Activated CD4-positive, CD25-positive, alpha-beta regulatory T cell treated with anti-CD3 and anti-CD28 coated beads, Interleukin-2, amount 50 U/mL, for 24 hours (primary cell): ENCODE data around the gene PRTFDC1.
"Not testable (repeated sequence)": the region's sequence is repeated elsewhere in the genome, so short reads cannot be mapped to it uniquely, and the experiment has no call there.

ENCODE experiments used
- ATAC-seq, 2 donors: fragments of 150-1000 bp; cut with Tn5 transposase; one replicate each; pipeline ENCODE4 v1.10.0; 2021; ENCODE audit warnings: mild to moderate bottlenecking in 1 of 2, moderate library complexity in 1 of 2

Gene PRTFDC1

DNA sequence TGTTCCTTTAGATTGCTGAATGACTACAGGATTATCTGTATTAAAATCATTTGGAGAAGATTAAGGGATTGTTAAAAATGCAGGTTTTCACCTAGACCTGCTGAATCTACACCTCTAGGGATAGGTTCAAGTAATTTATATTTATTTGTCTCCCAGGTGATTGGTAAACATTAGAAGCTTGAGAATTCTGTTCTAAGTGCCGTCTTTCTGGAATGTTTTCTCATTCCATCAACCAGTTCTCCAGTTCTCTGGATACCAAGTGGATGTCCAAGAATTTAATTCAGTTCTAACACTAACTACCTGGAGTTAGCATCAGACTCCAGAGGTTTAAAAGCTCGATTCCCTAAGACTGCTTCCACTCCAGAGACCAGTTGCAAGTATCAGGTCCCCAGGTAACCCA is 110.9 kb downstream of the PRTFDC1 start:
- ATAC-seq, result no peak

DNA sequence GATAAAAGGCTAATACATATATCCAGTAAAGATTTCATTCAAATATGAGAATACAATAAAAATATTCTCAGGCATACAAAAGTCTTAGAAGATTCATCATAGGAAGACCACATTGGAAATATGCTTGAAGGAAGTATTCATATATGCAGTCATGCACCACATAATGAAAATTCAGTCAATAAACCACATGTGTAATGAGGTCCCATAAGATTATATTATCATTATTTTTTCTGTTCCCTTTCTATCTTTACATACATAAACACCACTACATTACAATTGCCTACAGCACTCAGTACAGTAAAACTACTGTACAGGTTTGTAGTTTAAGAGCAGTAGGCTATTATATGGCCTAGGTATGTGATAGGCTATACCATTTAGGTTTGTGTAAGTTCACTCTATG is 111.6 kb downstream of the PRTFDC1 start:
- ATAC-seq, result no peak

DNA sequence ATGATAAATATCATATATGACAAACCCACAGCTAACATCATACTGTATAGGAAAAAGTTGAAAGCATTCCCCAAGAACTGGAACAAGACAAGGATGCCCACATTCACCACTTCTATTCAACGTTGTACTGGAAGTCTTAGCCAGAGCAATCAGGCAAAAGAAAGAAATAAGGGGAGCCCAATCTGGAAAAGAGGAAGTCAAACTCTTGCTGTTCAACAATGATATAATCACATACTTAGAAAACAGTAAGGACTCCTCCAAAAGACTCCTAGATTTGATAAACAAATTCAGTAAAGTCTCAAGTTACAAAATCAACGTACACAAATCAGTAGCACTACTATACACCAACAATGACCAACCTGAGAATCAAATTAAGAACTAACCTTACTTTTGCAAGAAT is 114.6 kb downstream of the PRTFDC1 start:
- ATAC-seq, result not testable (repeated sequence)

- ATAC-seq, result no peak
Observed at GRCh38 chr10:24834869-24835268, 117.5 kb downstream of the PRTFDC1 start.

- ATAC-seq, result peak; percentile 39 to 46
Observed at GRCh38 chr10:24826009-24826408, 126.4 kb downstream of the PRTFDC1 start.

GRCh38 chr10:24825551-24825950 is 126.9 kb downstream of the PRTFDC1 start:
- ATAC-seq, result peak in 1 of 2 donors; percentile 19

- ATAC-seq, result no peak
Observed at GRCh38 chr10:24824536-24824935, 127.9 kb downstream of the PRTFDC1 start.

DNA sequence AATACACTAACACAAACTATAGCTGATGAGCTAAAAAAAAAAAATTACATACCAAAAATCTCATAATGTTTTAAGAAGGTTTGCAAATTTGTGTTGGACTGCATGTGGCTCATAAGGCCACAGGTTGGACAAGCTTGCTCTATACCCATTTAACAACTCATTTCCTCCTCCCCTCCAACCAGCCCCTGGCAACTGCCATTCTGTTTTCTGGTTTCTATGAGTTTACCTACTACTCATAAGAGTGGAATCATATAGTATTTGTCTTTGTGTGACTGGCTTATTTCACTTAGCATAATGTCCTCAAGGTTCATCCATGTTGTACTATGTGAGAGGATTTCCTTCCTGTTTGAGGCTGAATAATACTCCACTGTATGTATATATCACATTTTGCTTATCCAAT is 128.3 kb downstream of the PRTFDC1 start:
- ATAC-seq, result peak in 1 of 2 donors; percentile 15

- peak; percentile 27 to 36 for ATAC-seq
Observed at GRCh38 chr10:24822590-24822989, 129.8 kb downstream of the PRTFDC1 start.

DNA sequence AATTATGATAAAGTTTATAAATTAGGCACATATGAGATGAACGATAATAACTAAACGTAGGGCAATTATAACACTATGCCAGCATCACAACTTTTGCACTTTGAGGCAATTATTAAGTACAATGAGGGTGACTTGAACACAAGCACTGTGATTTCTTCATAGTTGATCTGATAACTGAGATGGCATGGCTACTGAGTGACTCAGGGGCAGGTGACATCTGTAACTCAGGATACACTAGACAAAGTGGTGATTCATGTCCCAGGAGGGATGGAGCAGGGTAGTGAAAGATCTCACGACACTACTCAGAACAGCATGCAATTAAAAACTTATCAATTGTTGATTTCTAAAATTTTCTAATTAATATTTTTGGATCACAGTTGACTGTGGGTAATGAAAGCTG is 130.4 kb downstream of the PRTFDC1 start:
- peak; percentile 58 to 72 for ATAC-seq

DNA sequence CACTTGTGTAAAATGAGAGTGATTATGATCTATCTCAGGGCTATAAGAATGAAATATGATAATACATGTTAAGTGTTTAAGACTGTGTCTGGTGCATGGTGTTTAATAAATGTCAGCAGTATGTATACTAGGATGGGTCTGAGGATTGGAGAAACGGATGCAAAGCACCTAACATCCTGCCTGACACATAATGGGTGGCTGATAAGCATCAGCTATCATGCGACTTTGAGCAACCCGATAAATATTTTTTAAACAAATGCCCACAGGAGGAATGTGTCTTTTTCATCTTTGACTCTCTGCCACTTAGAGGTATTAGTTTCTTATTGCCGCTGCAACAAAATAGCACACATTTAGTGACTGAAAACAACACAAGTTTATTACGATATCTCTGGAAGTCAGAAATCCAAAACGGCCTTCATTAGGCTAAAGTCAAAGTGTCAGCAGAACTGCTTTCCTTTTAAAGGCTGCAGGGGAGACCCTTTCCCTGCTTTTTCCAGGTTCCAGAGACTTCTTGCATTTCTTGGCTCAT is 135.5 kb downstream of the PRTFDC1 start:
- no peak for ATAC-seq

- ATAC-seq, result no peak
Observed at GRCh38 chr10:24814568-24815313, 137.7 kb downstream of the PRTFDC1 start.

DNA sequence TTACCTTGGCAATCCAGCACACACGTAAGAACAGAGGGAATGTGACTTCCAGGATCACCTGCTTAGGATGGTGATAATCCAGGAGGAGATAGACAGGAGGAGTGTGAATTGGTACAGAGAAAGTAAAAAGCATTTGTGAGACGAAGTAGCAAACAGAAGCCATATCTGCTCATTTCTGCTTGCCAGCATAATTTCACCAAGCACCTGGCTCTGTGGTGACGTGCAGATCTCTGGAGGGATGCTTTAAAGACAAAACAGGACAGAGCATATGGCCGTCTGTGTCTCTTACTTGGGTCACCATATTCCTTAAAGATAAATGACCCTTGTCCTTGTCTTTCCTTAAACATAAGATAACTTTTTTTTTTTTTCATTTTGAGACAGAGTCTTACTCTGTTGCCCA is 138.6 kb downstream of the PRTFDC1 start:
- no peak for ATAC-seq

DNA sequence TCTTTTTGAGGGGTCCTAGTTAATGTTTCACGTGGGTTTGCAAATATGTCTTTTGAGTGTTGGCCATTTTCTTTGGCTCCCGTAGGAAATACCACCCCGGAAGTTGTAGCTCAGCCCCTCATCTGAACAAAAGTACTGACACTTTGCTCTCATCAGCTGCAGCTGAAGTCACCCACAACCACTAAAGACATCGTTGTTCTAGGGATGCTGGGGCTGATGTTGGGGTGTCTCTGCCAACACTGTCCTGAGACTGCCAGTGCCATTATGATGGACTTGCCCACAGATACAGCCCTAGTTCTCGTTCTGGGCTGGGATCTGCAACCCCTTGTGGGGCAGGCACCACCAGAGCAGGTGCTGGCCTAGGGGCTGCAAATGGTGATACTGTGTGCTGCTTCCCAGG is 146.1 kb downstream of the PRTFDC1 start:
- ATAC-seq, result no peak

DNA sequence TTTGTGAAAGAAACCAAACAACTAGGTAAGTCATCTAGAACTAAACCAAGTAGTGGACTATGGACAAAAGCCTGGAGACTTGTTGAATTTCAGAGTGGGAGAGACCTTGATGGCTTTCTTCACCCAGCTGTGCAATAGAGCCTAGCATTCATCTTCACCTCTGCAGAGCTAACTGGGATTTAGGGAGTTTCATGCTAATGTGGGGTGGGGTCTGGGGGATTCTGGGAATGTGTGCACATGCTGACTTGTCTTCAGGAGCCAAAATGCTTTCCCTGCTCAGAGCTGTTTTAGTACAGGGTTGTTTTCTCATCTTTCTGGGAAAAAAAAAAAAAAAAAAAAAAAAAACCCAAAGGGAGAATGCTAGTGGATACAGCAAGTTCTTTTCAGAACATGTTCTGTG is 147.4 kb downstream of the PRTFDC1 start:
- ATAC-seq, result no peak

GRCh38 chr10:24804392-24804791 is 148.0 kb downstream of the PRTFDC1 start:
- no peak for ATAC-seq

DNA sequence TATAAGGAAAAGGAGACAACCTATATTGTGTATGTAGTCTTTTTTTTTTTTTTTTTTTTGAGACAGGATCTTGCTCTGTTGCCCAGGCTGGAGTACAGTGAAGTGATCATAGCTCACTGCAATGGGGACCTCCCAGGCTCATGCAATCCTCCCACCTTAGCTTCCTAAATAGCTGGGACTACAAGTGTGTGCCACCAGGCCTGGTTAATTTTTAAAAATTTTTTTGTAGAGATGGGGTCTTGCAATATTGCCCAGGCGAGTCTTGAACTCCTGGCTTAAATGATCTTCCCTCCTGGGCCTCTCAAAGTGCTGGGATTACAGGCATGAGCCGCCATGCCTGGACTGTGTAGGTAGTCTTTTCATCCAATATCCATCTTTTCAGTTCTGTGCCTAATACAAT is 150.0 kb downstream of the PRTFDC1 start:
- ATAC-seq, result no peak

GRCh38 chr10:24800861-24801260 is 151.5 kb downstream of the PRTFDC1 start:
- ATAC-seq, result no peak
